ENCODE results near the gene FOXK2. TPM values are rescaled to one million over a fixed set of nuclear protein-coding genes. Genes with fewer than 3 reads are reported as not detected.

FOXK2 gene
- total RNA-seq, 4 donors from 2014 or later, result 27.0 to 51.6 (median 45.3) TPM

DNA sequence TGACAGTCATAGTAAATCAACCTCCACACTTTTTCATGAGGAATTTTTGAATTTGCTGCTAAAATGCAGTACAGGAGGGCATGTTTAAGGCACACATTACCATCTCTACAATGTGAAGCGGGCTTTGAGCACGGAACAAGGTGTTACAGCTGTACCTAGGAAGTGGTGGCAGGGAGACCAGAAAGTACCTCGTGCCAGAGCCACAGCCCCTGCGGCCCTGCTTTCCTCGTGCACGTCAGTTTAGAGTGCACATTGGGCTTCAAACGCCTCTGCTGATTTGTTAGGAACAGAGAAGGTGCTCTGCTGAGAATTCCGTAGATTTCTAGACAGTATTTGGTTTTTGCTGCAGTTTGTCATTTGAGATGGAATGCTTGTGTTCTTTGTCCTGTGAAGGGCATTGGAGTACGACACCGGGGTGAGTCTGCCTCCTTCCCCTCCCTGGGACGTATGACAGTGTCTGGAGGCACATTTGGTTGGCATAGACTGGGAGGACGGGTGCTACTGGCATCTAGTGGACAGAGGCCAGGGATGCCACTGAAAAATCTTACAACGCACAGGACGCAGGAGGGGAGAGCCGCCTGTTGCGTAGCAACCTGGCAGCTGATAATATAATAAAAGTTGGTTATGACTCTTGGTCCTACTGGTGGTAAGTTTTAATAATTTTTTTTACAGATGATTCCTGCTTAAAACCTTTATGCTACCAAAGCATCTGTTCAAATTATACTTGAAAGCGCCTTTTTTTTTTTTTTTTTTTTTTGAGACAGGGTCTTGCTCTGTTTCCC is 9.1 kb downstream of the FOXK2 start:
- Histone ChIP-seq H3K27ac (replicated peaks in 1 of 4) (peak overlapping the region; percentile 73 to 82 (median 78)), H3K4me1 (peaks cover 77 to 98% (median 94%) of the 10 kb centered on the region in 4 donors), H3K9me3 (no peaks in the 10 kb centered on the region), H3K27me3 (no peaks in the 10 kb centered on the region), H3K36me3 (no peaks in the 10 kb centered on the region), H3K4me3 (peak overlapping the region in 1 of 4 donors; percentile 9)
- DNase-seq (ENCODE audit: extremely low spot score), result no peak
- TF ChIP-seq, protein P1, sequence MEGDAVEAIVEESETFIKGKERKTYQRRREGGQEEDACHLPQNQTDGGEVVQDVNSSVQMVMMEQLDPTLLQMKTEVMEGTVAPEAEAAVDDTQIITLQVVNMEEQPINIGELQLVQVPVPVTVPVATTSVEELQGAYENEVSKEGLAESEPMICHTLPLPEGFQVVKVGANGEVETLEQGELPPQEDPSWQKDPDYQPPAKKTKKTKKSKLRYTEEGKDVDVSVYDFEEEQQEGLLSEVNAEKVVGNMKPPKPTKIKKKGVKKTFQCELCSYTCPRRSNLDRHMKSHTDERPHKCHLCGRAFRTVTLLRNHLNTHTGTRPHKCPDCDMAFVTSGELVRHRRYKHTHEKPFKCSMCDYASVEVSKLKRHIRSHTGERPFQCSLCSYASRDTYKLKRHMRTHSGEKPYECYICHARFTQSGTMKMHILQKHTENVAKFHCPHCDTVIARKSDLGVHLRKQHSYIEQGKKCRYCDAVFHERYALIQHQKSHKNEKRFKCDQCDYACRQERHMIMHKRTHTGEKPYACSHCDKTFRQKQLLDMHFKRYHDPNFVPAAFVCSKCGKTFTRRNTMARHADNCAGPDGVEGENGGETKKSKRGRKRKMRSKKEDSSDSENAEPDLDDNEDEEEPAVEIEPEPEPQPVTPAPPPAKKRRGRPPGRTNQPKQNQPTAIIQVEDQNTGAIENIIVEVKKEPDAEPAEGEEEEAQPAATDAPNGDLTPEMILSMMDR (IDR thresholded peaks at IDR 0.05), result peak; percentile 30 to 50 (median 45)
- TF ChIP-seq POLR2AphosphoS5 (IDR thresholded peaks at IDR 0.05) (peak; percentile 38 to 54), POLR2A (IDR thresholded peaks at IDR 0.05; ENCODE audit: low read depth) (no peak)
- 38% methylated on average over 17 of the region's 17 CpGs for WGBS
- intact Hi-C loops (cut with DNase I), result loop anchor here (5.0 kb wide), 1 partner anchor 36 kb away; no protein-coding TSS in a partner anchor

DNA sequence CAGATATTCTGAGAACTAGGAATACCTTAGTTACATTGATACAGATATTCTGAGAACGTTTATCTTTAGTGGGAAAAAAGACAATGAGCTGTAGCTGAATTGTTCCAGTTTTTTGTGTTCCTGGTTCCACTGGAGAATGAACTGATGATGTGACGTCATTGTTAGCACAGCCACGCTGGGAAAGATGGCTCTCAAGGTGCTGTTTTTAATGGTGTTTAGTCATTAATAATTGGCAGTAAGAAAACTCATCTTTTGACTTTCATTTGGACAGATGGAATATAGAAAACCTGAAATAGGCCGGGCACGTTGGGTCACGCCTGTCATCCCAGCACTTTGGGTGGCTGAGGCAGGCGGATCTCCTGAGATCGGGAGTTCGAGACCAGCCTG is 10.4 kb downstream of the FOXK2 start:
- TF ChIP-seq, protein P1 (IDR thresholded peaks at IDR 0.05), result no peak
- TF ChIP-seq EP300 (IDR thresholded peaks at IDR 0.05) (no peak), POLR2AphosphoS5 (IDR thresholded peaks at IDR 0.05) (no peak), POLR2A (IDR thresholded peaks at IDR 0.05; ENCODE audit: low read depth) (no peak)
- Histone ChIP-seq H3K36me3 (no peaks in the 10 kb centered on the region), H3K4me1 (peaks cover 75 to 98% (median 94%) of the 10 kb centered on the region in 4 donors), H3K9me3 (no peaks in the 10 kb centered on the region), H3K4me3 (no peak overlapping the region), H3K27ac (replicated peaks in 1 of 4) (peak overlapping the region; percentile 73 to 82 (median 78)), H3K27me3 (no peaks in the 10 kb centered on the region)
- intact Hi-C loops (cut with DNase I), result loop anchor here (5.0 kb wide), 1 partner anchor 38 kb away; no protein-coding TSS in a partner anchor
- 81% methylated on average over 9 of the region's 9 CpGs for WGBS
- DNase-seq (ENCODE audit: extremely low spot score), result no peak

- peaks cover 77 to 98% (median 94%) of the 10 kb centered on the region in 4 donors for H3K4me1 ChIP-seq
- intact Hi-C loops (cut with DNase I), result no loop called here
- H3K27me3 ChIP-seq, result no peaks in the 10 kb centered on the region
- WGBS, result 62% methylated on average over 7 of the region's 7 CpGs
- TF ChIP-seq POLR2AphosphoS5 (IDR thresholded peaks at IDR 0.05), result no peak
- TF ChIP-seq POLR2A (IDR thresholded peaks at IDR 0.05; ENCODE audit: low read depth), result no peak
- TF ChIP-seq, protein P1 (IDR thresholded peaks at IDR 0.05), result no peak
- no peak for TF ChIP-seq EP300 (IDR thresholded peaks at IDR 0.05)
- no peak for DNase-seq (ENCODE audit: extremely low spot score)
- H3K27ac ChIP-seq (replicated peaks in 1 of 4), result peak overlapping the region; percentile 20 to 81 (median 50)
- no peaks in the 10 kb centered on the region for H3K9me3 ChIP-seq
- H3K36me3 ChIP-seq, result no peaks in the 10 kb centered on the region
- no peak overlapping the region for H3K4me3 ChIP-seq
Observed at GRCh38 chr17:82531431-82531881, 11.9 kb downstream of the FOXK2 start.

- Histone ChIP-seq H3K36me3 (no peaks in the 10 kb centered on the region), H3K4me1 (peaks cover 77 to 98% (median 94%) of the 10 kb centered on the region in 4 donors), H3K27me3 (no peaks in the 10 kb centered on the region), H3K9me3 (no peaks in the 10 kb centered on the region), H3K27ac (replicated peaks in 1 of 4) (peak overlapping the region in 3 of 4 donors; percentile 80 to 91 (median 88)), H3K4me3 (no peak overlapping the region)
- intact Hi-C loops (cut with DNase I), result no loop called here
- 71% methylated on average over 7 of the region's 7 CpGs for WGBS
- TF ChIP-seq POLR2A (IDR thresholded peaks at IDR 0.05; ENCODE audit: low read depth) (no peak), POLR2AphosphoS5 (IDR thresholded peaks at IDR 0.05) (no peak), EP300 (IDR thresholded peaks at IDR 0.05) (no peak)
- TF ChIP-seq, protein P1 (IDR thresholded peaks at IDR 0.05), result no peak
- no peak for DNase-seq (ENCODE audit: extremely low spot score)
Observed at GRCh38 chr17:82534401-82534812, 14.9 kb downstream of the FOXK2 start.

Data from esophagus muscularis mucosa (tissue), 4 donors.